ENCODE results near the gene FOXP1.
A peak's percentile ranks its signal among the peaks of the same experiment; 100 is the strongest.

DNA sequence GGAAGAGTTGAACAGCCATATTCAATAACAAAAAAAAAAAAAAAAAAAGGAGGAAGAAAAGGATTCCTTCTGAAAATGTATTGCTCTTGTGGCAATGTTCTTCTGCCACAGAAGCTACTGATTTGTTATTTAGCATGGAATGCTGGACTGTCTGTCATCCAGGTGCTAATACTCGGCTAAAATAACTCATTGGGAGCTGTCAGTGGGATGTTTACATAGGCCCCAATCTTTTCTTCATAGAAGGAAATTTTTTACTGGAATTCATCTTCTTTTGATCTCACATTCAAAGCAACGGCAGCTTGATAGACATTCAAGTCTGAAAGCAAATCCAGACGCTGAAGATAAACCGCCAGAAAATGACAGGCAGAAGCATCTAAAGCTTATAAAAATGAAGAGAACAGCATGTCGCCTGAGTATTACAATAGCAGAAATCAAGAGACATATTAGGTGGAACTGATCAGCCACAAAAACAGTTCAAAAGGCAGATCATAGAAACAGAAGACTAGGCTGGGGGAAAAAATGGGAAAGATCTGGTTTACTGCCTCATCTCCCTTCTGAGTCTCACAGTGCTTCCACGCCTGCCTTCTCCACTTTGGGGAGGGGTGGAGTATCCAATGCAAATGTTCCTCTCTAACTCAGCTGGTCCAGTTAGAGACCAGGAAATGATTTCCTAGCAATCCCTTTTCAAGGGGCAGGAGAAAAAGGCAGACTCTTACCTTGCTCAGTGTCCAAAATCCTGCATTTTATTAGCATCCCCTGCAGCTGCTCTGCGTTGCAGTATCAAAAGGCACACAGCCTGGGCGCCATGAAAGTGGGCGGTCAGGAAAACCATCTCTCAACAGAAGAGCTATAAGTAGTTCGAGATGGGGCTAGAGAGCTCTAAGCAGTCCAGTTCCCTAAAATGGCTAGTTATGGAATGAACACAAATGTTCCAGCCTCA is 451.9 kb downstream of the FOXP1 start:
- TF ChIP-seq, protein P1, sequence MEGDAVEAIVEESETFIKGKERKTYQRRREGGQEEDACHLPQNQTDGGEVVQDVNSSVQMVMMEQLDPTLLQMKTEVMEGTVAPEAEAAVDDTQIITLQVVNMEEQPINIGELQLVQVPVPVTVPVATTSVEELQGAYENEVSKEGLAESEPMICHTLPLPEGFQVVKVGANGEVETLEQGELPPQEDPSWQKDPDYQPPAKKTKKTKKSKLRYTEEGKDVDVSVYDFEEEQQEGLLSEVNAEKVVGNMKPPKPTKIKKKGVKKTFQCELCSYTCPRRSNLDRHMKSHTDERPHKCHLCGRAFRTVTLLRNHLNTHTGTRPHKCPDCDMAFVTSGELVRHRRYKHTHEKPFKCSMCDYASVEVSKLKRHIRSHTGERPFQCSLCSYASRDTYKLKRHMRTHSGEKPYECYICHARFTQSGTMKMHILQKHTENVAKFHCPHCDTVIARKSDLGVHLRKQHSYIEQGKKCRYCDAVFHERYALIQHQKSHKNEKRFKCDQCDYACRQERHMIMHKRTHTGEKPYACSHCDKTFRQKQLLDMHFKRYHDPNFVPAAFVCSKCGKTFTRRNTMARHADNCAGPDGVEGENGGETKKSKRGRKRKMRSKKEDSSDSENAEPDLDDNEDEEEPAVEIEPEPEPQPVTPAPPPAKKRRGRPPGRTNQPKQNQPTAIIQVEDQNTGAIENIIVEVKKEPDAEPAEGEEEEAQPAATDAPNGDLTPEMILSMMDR (IDR thresholded peaks at IDR 0.05) = no peak
- TF ChIP-seq POLR2AphosphoS5 (IDR thresholded peaks at IDR 0.05) = peak; percentile 51 to 82
- TF ChIP-seq POLR2A (IDR thresholded peaks at IDR 0.05; ENCODE audit: low read depth) = no peak
- no peak for TF ChIP-seq EP300 (IDR thresholded peaks at IDR 0.05)

Data from esophagus muscularis mucosa (tissue), 4 donors.